Osteoblast (primary cell): Measurements from ENCODE around the gene MGAT4B. TPM values are rescaled to one million over a fixed set of nuclear protein-coding genes. Genes with fewer than 3 reads are reported as not detected.
A peak's percentile ranks its signal among the peaks of the same experiment; 100 is the strongest.

ENCODE experiments used
- DNase-seq: peaks from one replicate; pipeline ENCODE4 v3.0.0; 2011; ENCODE audit warnings: low spot score, mixed read lengths; ENCODE audit not compliant: insufficient read length; ENCODE audit errors: missing footprints
- H2AFZ ChIP-seq: 2 replicates; pipeline ENCODE4 v1.6.0; 2011; ENCODE audit warnings: mild to moderate bottlenecking, low read length
- H3K27ac ChIP-seq: 2 replicates; pipeline ENCODE4 v1.5.1; 2011; ENCODE audit warnings: mild to moderate bottlenecking, low read depth, low read length, moderate library complexity
- H3K27me3 ChIP-seq: 2 replicates; pipeline ENCODE4 v1.6.0; 2012; ENCODE audit warnings: mild to moderate bottlenecking, control low read depth, inconsistent platforms, low read length, moderate library complexity; ENCODE audit not compliant: insufficient read depth
- H3K36me3 ChIP-seq: 2 replicates; pipeline ENCODE4 v1.5.1; 2011; ENCODE audit warnings: mild to moderate bottlenecking, low read length, control low read depth, moderate library complexity; ENCODE audit not compliant: insufficient read depth
- H3K4me1 ChIP-seq: 2 replicates; pipeline ENCODE4 v1.5.1; 2011; ENCODE audit warnings: mild to moderate bottlenecking, low read length, control low read depth, moderate library complexity; ENCODE audit not compliant: insufficient read depth
- H3K4me2 ChIP-seq: 2 replicates; pipeline ENCODE4 v1.6.0; 2011; ENCODE audit warnings: mild to moderate bottlenecking, low read length; ENCODE audit not compliant: insufficient read depth
- H3K4me3 ChIP-seq: fragments of 200-600 bp; sonication (generic); 3 replicates; pipeline ENCODE4 v1.5.1; 2012; ENCODE audit warnings: mild to moderate bottlenecking, low read length, inconsistent platforms; ENCODE audit not compliant: insufficient read depth
- H3K79me2 ChIP-seq: 2 replicates; pipeline ENCODE4 v1.6.0; 2012; ENCODE audit warnings: mild to moderate bottlenecking, low read length, control low read depth, inconsistent platforms; ENCODE audit not compliant: insufficient read depth
- H3K9me3 ChIP-seq: 2 replicates; pipeline ENCODE4 v1.5.1; 2011; ENCODE audit warnings: low read depth, low read length, control low read depth
- H4K20me1 ChIP-seq: 2 replicates; pipeline ENCODE4 v1.6.0; 2012; ENCODE audit warnings: mild to moderate bottlenecking, low read length, control low read depth; ENCODE audit not compliant: insufficient read depth
- CTCF ChIP-seq: IDR thresholded peaks from 2 replicates; pipeline ENCODE4 v1.5.1; 2011; ENCODE audit warnings: mild to moderate bottlenecking, low read depth, low read length, moderate library complexity; ENCODE audit errors: extremely low read depth
- total RNA-seq: library from RNA; depleted of rRNA; stranded (reverse); fragments of >200 nt; gene quantifications from 2 replicates; pipeline ENCODE4 v1.2.3, GENCODE V29; 2012

Gene MGAT4B
- total RNA-seq, 1 donor, result 95.9 TPM

- Histone ChIP-seq H3K27me3 (no peaks in the 10 kb centered on the region), H2AFZ (no peak overlapping the region), H3K36me3 (peaks cover 70% of the 10 kb centered on the region), H3K79me2 (peaks cover 46% of the 10 kb centered on the region), H3K4me2 (no peak overlapping the region), H3K4me1 (peaks cover 22% of the 10 kb centered on the region), H3K4me3 (no peak overlapping the region), H4K20me1 (peaks cover 25% of the 10 kb centered on the region), H3K9me3 (no peaks in the 10 kb centered on the region), H3K27ac (no peak overlapping the region)
- no peak for TF ChIP-seq CTCF
- DNase-seq, result peak; percentile 45
These were observed 36.9 kb downstream of the MGAT4B start for GRCh38 chr5:179769796-179770195.

- Histone ChIP-seq H3K27me3 (no peaks in the 10 kb centered on the region), H3K9me3 (no peaks in the 10 kb centered on the region), H2AFZ (no peak overlapping the region), H3K36me3 (peaks cover 66% of the 10 kb centered on the region), H3K79me2 (peaks cover 46% of the 10 kb centered on the region), H3K4me2 (no peak overlapping the region), H4K20me1 (peaks cover 25% of the 10 kb centered on the region), H3K4me1 (peaks cover 24% of the 10 kb centered on the region), H3K4me3 (no peak overlapping the region), H3K27ac (no peak overlapping the region)
- DNase-seq, result no peak
- no peak for TF ChIP-seq CTCF
These were observed 37.4 kb downstream of the MGAT4B start for GRCh38 chr5:179769271-179769670.

GRCh38 chr5:179768326-179769085, 38.2 kb downstream of the MGAT4B start:
- DNase-seq, result peak; percentile 37
- H3K9me3 ChIP-seq, result no peaks in the 10 kb centered on the region
- H3K27ac ChIP-seq, result no peak overlapping the region
- H3K4me2 ChIP-seq, result no peak overlapping the region
- H3K4me3 ChIP-seq, result no peak overlapping the region
- no peak overlapping the region for H2AFZ ChIP-seq
- no peaks in the 10 kb centered on the region for H3K27me3 ChIP-seq
- H4K20me1 ChIP-seq, result peaks cover 31% of the 10 kb centered on the region
- no peak for TF ChIP-seq CTCF
- H3K79me2 ChIP-seq, result peaks cover 53% of the 10 kb centered on the region
- peaks cover 32% of the 10 kb centered on the region for H3K4me1 ChIP-seq
- H3K36me3 ChIP-seq, result peaks cover 60% of the 10 kb centered on the region

- Histone ChIP-seq H3K4me2 (no peak overlapping the region), H3K9me3 (no peaks in the 10 kb centered on the region), H2AFZ (no peak overlapping the region), H3K27me3 (no peaks in the 10 kb centered on the region), H4K20me1 (peaks cover 40% of the 10 kb centered on the region), H3K36me3 (peaks cover 55% of the 10 kb centered on the region), H3K27ac (no peak overlapping the region), H3K4me1 (peaks cover 41% of the 10 kb centered on the region), H3K79me2 (peaks cover 54% of the 10 kb centered on the region), H3K4me3 (no peak overlapping the region)
- no peak for DNase-seq
- no peak for TF ChIP-seq CTCF
These were observed 39.1 kb downstream of the MGAT4B start for GRCh38 chr5:179767496-179768100.
